K562 (cell line): Measurements from ENCODE around the gene ZNF782. TPM values are rescaled to one million over a fixed set of nuclear protein-coding genes. Genes with fewer than 3 reads are reported as not detected.
A peak's percentile ranks its signal among the peaks of the same experiment; 100 is the strongest.

Experiments used
- CHCHD3 ChIP-seq: fragments of 250-450 bp; sonication (Bioruptor Pico); IDR thresholded peaks from 2 replicates; pipeline ENCODE4 v2.1.2; 2022; ENCODE audit warnings: mild to moderate bottlenecking
- CHD4 ChIP-seq: fragments of 200-600 bp; sonication (generic); IDR thresholded peaks from 3 replicates; pipeline ENCODE4 v1.6.1; 2012; ENCODE audit warnings: low read depth, mild to moderate bottlenecking, mixed read lengths, low read length, inconsistent platforms; ENCODE audit not compliant: insufficient read depth, insufficient replicate concordance, poor library complexity, severe bottlenecking
- DACH1 ChIP-seq: fragments of 450-650 bp; IDR thresholded peaks from 2 replicates; pipeline ENCODE4 v1.6.1; 2018; ENCODE audit not compliant: partially characterized antibody
- EP400 ChIP-seq: fragments of 450-650 bp; IDR thresholded peaks from 2 replicates; pipeline ENCODE4 v1.6.1; 2017; ENCODE audit warnings: antibody characterized with exemption, mild to moderate bottlenecking, moderate library complexity
- HLTF ChIP-seq: fragments of 450-650 bp; IDR thresholded peaks from 2 replicates; pipeline ENCODE4 v1.6.1; 2016
- MCM2 ChIP-seq: fragments of 450-650 bp; IDR thresholded peaks from 2 replicates; pipeline ENCODE4 v1.6.1; 2017; ENCODE audit warnings: low read depth, mild to moderate bottlenecking
- NCOA1 ChIP-seq: fragments of 450-650 bp; IDR thresholded peaks from 2 replicates; pipeline ENCODE4 v1.6.1; 2016; ENCODE audit warnings: low read depth
- NR3C1 ChIP-seq: sonication (generic); formaldehyde crosslinking; IDR thresholded peaks from 2 replicates; pipeline ENCODE4 v1.8.1; 2022; ENCODE audit warnings: missing genetic modification reagents
- POLR2G ChIP-seq: fragments of 200-400 bp; formaldehyde crosslinking; IDR thresholded peaks from 2 replicates; pipeline ENCODE4 v1.6.1; 2017; ENCODE audit warnings: low read depth, mild to moderate bottlenecking, antibody characterized with exemption, low read length, moderate library complexity
- RBBP5 ChIP-seq: fragments of 200-600 bp; sonication (generic); IDR thresholded peaks from 2 replicates; pipeline ENCODE4 v1.6.1; 2012; ENCODE audit warnings: borderline replicate concordance, mild to moderate bottlenecking, low read length, control low read depth, inconsistent platforms; ENCODE audit not compliant: insufficient read depth, poor library complexity, severe bottlenecking
- SNRNP70 ChIP-seq: fragments of 200-400 bp; formaldehyde crosslinking; optimal IDR thresholded peaks from 2 replicates; pipeline ENCODE3; 2017; ENCODE audit warnings: low read depth, low read length
- SREBF2 ChIP-seq: sonication (generic); formaldehyde crosslinking; IDR thresholded peaks from 2 replicates; pipeline ENCODE4 v1.4.0; 2020; ENCODE audit warnings: mild to moderate bottlenecking, missing genetic modification reagents
- SRSF9 ChIP-seq: fragments of 200-400 bp; formaldehyde crosslinking; IDR thresholded peaks from 2 replicates; pipeline ENCODE4 v1.6.1; 2017; ENCODE audit warnings: low read depth, low read length, borderline replicate concordance
- STAG1 ChIP-seq: sonication (generic); formaldehyde crosslinking; IDR thresholded peaks from 2 replicates; pipeline ENCODE4 v1.5.0; 2020; ENCODE audit warnings: missing genetic modification reagents, borderline replicate concordance
- TAF9B ChIP-seq: fragments of 450-650 bp; IDR thresholded peaks from 2 replicates; pipeline ENCODE4 v1.6.1; 2018; ENCODE audit warnings: mild to moderate bottlenecking; ENCODE audit not compliant: partially characterized antibody
- ZC3H11A ChIP-seq: IDR thresholded peaks from 2 replicates; pipeline ENCODE4 v1.6.1; 2012; ENCODE audit warnings: low read depth, low read length, improper control_type of control experiment
- ZKSCAN3 ChIP-seq: fragments of 250-450 bp; sonication (Bioruptor Pico); IDR thresholded peaks from 2 replicates; pipeline ENCODE4 v1.4.0; 2020
- ZKSCAN8 ChIP-seq: fragments of 200-800 bp; sonication (Bioruptor generic); IDR thresholded peaks from 2 replicates; pipeline ENCODE4 v1.6.1; 2016; ENCODE audit warnings: missing genetic modification characterization, missing compliant biosample characterization
- ZNF224 ChIP-seq: sonication (generic); formaldehyde crosslinking; IDR thresholded peaks from 2 replicates; pipeline ENCODE4 v1.8.0; 2022; ENCODE audit warnings: mild to moderate bottlenecking, missing genetic modification reagents
- ZNF583 ChIP-seq: fragments of 250-450 bp; sonication (Bioruptor Pico); IDR thresholded peaks from 2 replicates; pipeline ENCODE4 v1.4.0; 2020
- ZNF668 ChIP-seq: fragments of 250-450 bp; sonication (Bioruptor Pico); IDR thresholded peaks from 2 replicates; pipeline ENCODE4 v1.8.0; 2022; ENCODE audit warnings: mild to moderate bottlenecking, inconsistent platforms
- ZNF695 ChIP-seq: fragments of 450-650 bp; formaldehyde crosslinking; IDR thresholded peaks from 2 replicates; pipeline ENCODE4 v1.4.0; 2020; ENCODE audit warnings: mild to moderate bottlenecking, moderate library complexity
- polyA plus RNA-seq, 8 experiments: library from polyadenylated mRNA; depleted of rRNA in 4 of 8; stranded (reverse) in 5 of 8; unstranded in 3 of 8; fragments of >200 nt; fragmentation: Nextera tagmentation in 2 of 8; fragmentation: Illumina TruSeq in 1 of 8; extraction: Ambion mirVana in 2 of 8; extraction: Trizol in 1 of 8; gene quantifications; 2 replicates each; pipeline versions ENCODE4 v1.2.1 to v1.2.3, GENCODE V29; 2011 to 2014; ENCODE audit warnings: inconsistent platforms in 1 of 8, missing spikeins in 1 of 8
- total RNA-seq, 7 experiments: library from RNA; depleted of rRNA in 6 of 7; stranded (reverse); fragments of >200 nt in 6 of 7; fragmentation: Illumina TruSeq in 2 of 7; extraction: Trizol in 2 of 7; gene quantifications; 2 replicates each; pipeline versions ENCODE4 v1.2.1 to v1.2.3, GENCODE V29; 2011 to 2021; ENCODE audit warnings: low replicate concordance in 1 of 7
- TF ChIP-seq, protein P1 (sequence below): sonication (generic); formaldehyde crosslinking; IDR thresholded peaks from 2 replicates; pipeline ENCODE4 v1.8.0; 2023; ENCODE audit warnings: mild to moderate bottlenecking, missing genetic modification reagents
- TF ChIP-seq, protein P2 (sequence below), 2 experiments: IDR thresholded peaks; 2 replicates each; pipeline ENCODE4 v1.6.1; 2012; ENCODE audit warnings: improper control_type of control experiment in 2 of 2, low read depth in 2 of 2, low read length in 2 of 2, borderline replicate concordance in 1 of 2

Gene ZNF782
- total and polyA plus RNA-seq, 9 of the 15 experiments (the other 6 are each of a cell fraction or from before 2014, with no cell fraction given) = 0.38 to 8.8 (median 4.5) TPM

DNA sequence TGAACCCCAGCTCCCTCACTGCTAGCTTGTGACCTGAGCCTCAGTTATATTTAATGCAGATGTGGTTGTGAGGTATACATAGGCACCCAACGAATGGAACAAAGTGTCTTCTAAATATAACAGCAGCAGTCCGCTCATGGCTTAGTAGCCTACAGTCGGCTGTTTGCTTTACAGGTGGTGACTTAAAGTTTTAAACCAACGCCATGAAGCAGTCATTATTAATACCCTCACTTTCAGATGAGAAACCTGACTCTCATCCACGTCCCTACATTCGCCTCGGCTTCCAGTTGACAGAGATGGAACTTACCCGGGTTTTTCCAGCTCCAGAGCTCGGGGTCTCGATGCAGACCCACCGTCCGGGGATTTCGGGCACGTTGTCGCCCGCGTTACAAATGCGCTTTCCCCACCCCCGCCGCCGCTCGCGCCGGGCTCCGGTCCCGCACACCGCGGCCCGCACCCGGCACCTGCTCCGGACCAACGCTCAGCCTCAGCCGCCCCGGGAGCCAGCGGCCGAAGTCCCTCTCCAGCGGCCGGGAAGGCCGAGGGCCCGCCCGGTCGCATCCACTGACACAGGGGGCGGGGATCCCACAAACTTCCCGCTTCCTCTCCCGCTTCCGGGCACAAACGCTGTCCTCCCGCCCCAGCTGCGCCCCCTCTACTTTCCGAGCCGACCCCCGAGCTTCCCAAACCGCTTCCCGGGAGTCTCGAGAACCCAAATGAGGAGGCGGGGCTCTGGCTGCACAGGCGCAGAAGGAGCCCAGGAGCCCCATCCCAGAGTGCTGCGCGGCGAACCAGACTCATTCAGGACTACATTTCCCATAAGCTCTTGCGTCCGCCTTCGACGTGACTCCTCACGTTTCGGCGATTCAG, at the start of gene ZNF782 (continued):
- TF ChIP-seq RBBP5 = peak; percentile 90
- TF ChIP-seq NCOA1 = no peak
- TF ChIP-seq ZNF583 = no peak
- no peak for TF ChIP-seq ZNF668 (CRISPR knock-in tag)
- no peak for TF ChIP-seq ZKSCAN8 (CRISPR knock-in tag)
- TF ChIP-seq SREBF2 (CRISPR knock-in tag) = no peak
- no peak for TF ChIP-seq HLTF
- TF ChIP-seq EP400 = no peak
- no peak for TF ChIP-seq SNRNP70
- no peak for TF ChIP-seq CHCHD3
- TF ChIP-seq, protein P1, sequence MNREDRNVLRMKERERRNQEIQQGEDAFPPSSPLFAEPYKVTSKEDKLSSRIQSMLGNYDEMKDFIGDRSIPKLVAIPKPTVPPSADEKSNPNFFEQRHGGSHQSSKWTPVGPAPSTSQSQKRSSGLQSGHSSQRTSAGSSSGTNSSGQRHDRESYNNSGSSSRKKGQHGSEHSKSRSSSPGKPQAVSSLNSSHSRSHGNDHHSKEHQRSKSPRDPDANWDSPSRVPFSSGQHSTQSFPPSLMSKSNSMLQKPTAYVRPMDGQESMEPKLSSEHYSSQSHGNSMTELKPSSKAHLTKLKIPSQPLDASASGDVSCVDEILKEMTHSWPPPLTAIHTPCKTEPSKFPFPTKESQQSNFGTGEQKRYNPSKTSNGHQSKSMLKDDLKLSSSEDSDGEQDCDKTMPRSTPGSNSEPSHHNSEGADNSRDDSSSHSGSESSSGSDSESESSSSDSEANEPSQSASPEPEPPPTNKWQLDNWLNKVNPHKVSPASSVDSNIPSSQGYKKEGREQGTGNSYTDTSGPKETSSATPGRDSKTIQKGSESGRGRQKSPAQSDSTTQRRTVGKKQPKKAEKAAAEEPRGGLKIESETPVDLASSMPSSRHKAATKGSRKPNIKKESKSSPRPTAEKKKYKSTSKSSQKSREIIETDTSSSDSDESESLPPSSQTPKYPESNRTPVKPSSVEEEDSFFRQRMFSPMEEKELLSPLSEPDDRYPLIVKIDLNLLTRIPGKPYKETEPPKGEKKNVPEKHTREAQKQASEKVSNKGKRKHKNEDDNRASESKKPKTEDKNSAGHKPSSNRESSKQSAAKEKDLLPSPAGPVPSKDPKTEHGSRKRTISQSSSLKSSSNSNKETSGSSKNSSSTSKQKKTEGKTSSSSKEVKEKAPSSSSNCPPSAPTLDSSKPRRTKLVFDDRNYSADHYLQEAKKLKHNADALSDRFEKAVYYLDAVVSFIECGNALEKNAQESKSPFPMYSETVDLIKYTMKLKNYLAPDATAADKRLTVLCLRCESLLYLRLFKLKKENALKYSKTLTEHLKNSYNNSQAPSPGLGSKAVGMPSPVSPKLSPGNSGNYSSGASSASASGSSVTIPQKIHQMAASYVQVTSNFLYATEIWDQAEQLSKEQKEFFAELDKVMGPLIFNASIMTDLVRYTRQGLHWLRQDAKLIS = no peak
- TF ChIP-seq DACH1 = no peak
- no peak for TF ChIP-seq STAG1
- TF ChIP-seq CHD4 = no peak
- TF ChIP-seq, protein P2, sequence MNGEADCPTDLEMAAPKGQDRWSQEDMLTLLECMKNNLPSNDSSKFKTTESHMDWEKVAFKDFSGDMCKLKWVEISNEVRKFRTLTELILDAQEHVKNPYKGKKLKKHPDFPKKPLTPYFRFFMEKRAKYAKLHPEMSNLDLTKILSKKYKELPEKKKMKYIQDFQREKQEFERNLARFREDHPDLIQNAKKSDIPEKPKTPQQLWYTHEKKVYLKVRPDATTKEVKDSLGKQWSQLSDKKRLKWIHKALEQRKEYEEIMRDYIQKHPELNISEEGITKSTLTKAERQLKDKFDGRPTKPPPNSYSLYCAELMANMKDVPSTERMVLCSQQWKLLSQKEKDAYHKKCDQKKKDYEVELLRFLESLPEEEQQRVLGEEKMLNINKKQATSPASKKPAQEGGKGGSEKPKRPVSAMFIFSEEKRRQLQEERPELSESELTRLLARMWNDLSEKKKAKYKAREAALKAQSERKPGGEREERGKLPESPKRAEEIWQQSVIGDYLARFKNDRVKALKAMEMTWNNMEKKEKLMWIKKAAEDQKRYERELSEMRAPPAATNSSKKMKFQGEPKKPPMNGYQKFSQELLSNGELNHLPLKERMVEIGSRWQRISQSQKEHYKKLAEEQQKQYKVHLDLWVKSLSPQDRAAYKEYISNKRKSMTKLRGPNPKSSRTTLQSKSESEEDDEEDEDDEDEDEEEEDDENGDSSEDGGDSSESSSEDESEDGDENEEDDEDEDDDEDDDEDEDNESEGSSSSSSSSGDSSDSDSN (IDR thresholded peaks at IDR 0.05; ENCODE audit: borderline replicate concordance in 1 of 2, low read depth in 2 of 2, low read length in 2 of 2) = peak; percentile 76 to 90; a peak in 2 of 4 replicates
- TF ChIP-seq NR3C1 (CRISPR knock-in tag) = no peak
- no peak for TF ChIP-seq SRSF9
- no peak for TF ChIP-seq ZNF224
- TF ChIP-seq MCM2 = no peak
- no peak for TF ChIP-seq TAF9B
- no peak for TF ChIP-seq ZNF695
- peak; percentile 75 for TF ChIP-seq POLR2G
- no peak for TF ChIP-seq ZKSCAN3 (CRISPR knock-in tag)
- no peak for TF ChIP-seq ZC3H11A
